ENCODE measurements around the gene ATP11A.
"Not testable (repeated sequence)": the region's sequence is repeated elsewhere in the genome, so short reads cannot be mapped to it uniquely, and the experiment has no call there.

Gene ATP11A

DNA sequence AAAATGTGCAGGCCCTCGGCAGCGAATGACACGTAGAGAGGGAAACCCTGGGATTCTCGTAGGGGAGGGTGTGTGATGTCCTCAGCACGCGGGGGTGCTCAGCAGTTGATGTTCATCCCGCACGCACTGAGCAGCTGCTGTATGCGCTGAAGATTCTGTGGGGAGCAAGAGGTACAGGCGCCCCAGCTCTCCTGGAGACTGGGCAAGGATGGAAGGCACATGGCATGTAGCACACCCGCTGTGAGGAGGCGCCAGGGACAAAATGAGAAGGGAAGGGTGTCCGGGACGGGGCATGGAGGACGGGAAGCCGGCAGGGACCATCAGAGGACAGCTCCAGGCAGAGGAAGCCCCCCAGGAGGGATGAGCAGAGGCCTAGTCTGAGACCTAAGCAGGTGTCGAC, 15.4 kb downstream of the ATP11A start:
- Histone ChIP-seq H3K9ac (ENCODE audit: low read depth, low read length) (no peak overlapping the region; the same call in 1 of the 2 replicates), H3K27me3 (ENCODE audit: insufficient read depth, low read length) (no peaks in the 10 kb centered on the region), H3K4me3 (ENCODE audit: low read length) (no peak overlapping the region), H3K36me3 (ENCODE audit: insufficient read depth, low read depth, low read length) (no peaks in the 10 kb centered on the region), H3K27ac (ENCODE audit: low read length) (no peak overlapping the region), H3K4me1 (ENCODE audit: insufficient read depth, low read length) (peaks cover 31% of the 10 kb centered on the region), H3K9me3 (ENCODE audit: insufficient read depth, low read depth, low read length) (no peaks in the 10 kb centered on the region)

DNA sequence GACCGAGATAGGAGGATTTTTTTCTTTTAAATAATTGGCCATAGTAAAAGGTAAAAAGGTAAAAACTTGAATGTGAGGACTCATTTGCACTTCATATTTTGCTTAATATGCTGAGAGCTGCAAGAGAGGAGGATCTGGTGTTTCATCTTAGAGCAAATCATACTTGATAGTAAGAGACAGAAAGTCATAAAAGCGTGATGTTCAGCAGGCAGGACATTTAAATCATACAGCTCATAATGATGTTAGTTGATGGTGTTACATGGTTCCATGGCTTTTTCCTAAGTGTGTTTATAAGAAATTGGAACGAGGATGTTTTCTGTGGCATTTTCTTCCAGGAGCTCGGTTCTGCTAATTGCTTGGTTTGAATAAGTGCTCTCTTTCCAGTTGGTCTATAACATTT, 16.3 kb downstream of the ATP11A start:
- Histone ChIP-seq H3K9me3 (ENCODE audit: insufficient read depth, low read depth, low read length) (no peaks in the 10 kb centered on the region), H3K4me1 (ENCODE audit: insufficient read depth, low read length) (peaks cover 31% of the 10 kb centered on the region), H3K27me3 (ENCODE audit: insufficient read depth, low read length) (no peaks in the 10 kb centered on the region), H3K36me3 (ENCODE audit: insufficient read depth, low read depth, low read length) (no peaks in the 10 kb centered on the region), H3K27ac (ENCODE audit: low read length) (no peak overlapping the region), H3K9ac (ENCODE audit: low read depth, low read length) (no peak overlapping the region), H3K4me3 (ENCODE audit: low read length) (no peak overlapping the region)

DNA sequence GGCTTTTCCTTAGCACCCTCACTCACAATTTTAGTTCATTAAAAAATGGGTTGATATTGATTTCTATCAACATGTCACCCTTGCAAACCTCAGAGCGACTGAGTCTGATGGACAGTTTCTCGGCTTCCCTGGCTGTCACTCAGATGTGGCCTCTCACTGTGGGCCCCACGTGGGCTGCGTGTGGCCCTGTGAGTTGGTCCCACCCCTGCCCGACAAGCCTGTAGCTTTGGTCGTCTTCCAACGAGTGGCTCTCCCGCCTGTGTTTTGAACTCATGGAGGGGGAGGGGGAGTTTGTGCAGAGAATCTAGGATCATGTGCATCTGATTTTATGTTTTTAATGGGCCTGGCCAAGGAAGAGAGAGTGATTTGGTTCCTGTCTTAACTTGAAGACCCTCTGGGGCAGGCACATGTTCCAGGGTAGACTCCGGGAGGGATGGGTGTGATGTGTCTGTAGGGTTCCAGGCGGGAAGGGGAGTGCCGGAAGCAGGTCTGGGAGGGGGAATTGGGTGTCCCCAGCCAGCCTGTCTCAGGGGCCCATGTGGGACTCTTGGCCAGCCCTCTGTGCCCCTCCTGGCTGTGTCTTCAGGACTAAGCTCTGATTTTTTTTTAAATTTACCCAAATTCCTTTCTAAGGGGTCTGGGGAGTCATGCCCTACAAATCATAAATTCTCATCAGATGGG, 18.9 kb downstream of the ATP11A start:
- Histone ChIP-seq H3K27ac (ENCODE audit: low read length) (no peak overlapping the region), H3K4me3 (ENCODE audit: low read length) (no peak overlapping the region), H3K36me3 (ENCODE audit: insufficient read depth, low read depth, low read length) (no peaks in the 10 kb centered on the region), H3K9me3 (ENCODE audit: insufficient read depth, low read depth, low read length) (no peaks in the 10 kb centered on the region), H3K9ac (ENCODE audit: low read depth, low read length) (no peak overlapping the region), H3K4me1 (ENCODE audit: insufficient read depth, low read length) (peaks cover 27% of the 10 kb centered on the region), H3K27me3 (ENCODE audit: insufficient read depth, low read length) (no peaks in the 10 kb centered on the region)

- not testable (repeated sequence) for H3K27ac ChIP-seq (ENCODE audit: low read length); H3K36me3 ChIP-seq (ENCODE audit: insufficient read depth, low read depth, low read length); H3K4me3 ChIP-seq (ENCODE audit: low read length); H3K9me3 ChIP-seq (ENCODE audit: insufficient read depth, low read depth, low read length); H3K27me3 ChIP-seq (ENCODE audit: insufficient read depth, low read length); H3K9ac ChIP-seq (ENCODE audit: low read depth, low read length)
- H3K4me1 ChIP-seq (ENCODE audit: insufficient read depth, low read length) = peaks cover 21% of the 10 kb centered on the region
Observed at GRCh38 chr13:112709316-112709715, 19.5 kb downstream of the ATP11A start.

- Histone ChIP-seq H3K27me3 (ENCODE audit: insufficient read depth, low read length) (no peaks in the 10 kb centered on the region), H3K9ac (ENCODE audit: low read depth, low read length) (no peak overlapping the region), H3K27ac (ENCODE audit: low read length) (no peak overlapping the region), H3K36me3 (ENCODE audit: insufficient read depth, low read depth, low read length) (no peaks in the 10 kb centered on the region), H3K4me1 (ENCODE audit: insufficient read depth, low read length) (peaks cover 19% of the 10 kb centered on the region), H3K4me3 (ENCODE audit: low read length) (no peak overlapping the region), H3K9me3 (ENCODE audit: insufficient read depth, low read depth, low read length) (no peaks in the 10 kb centered on the region)
Observed at GRCh38 chr13:112709825-112710783, 20.3 kb downstream of the ATP11A start.

- H3K27ac ChIP-seq (ENCODE audit: low read length) = peak overlapping the region; percentile 9
- H3K9me3 ChIP-seq (ENCODE audit: insufficient read depth, low read depth, low read length) = no peaks in the 10 kb centered on the region
- H3K4me1 ChIP-seq (ENCODE audit: insufficient read depth, low read length) = peaks cover 20% of the 10 kb centered on the region
- peak overlapping the region; percentile 51; the same call in 1 of the 2 replicates for H3K4me3 ChIP-seq (ENCODE audit: low read length)
- H3K27me3 ChIP-seq (ENCODE audit: insufficient read depth, low read length) = no peaks in the 10 kb centered on the region
- no peaks in the 10 kb centered on the region for H3K36me3 ChIP-seq (ENCODE audit: insufficient read depth, low read depth, low read length)
- peak overlapping the region; percentile 64; the same call in 1 of the 2 replicates for H3K9ac ChIP-seq (ENCODE audit: low read depth, low read length)
Observed at GRCh38 chr13:112710855-112711527, 21.2 kb downstream of the ATP11A start.

DNA sequence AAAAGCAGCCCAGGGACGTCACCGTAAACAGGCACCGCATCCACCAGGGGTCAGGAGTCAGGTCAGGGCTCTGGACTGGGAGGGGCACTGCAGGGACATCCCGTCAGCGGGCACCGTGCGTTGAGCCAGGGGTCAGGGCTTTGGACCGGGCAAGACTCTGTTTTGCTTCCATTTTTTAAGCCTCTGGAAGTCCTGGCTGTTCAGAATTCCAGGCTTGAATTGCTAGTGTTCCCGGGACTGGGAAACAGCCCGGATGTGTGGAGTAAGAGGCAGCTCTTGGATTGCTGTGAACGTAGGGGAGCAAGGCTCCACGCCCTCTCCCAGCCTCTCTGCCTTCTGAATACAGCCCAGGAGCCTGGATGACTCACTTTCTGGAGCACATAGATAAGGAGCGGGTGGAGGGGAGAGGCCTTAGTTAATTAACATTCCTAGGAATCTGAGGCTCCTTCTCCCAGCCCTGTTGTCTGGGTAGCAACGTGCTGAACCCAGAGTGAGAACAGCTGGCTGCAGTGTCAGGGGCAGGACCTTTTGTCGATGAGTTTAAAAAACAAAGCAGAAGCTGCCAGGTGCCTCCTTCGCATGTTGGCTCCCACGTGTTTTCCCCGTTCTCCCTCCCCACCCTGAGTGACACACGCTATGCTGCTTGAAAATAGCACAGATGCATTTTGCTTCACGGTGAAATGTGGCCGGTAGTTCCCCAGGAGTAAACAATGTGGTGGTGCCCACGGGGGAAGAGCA, 21.9 kb downstream of the ATP11A start:
- Histone ChIP-seq H3K9me3 (ENCODE audit: insufficient read depth, low read depth, low read length) (no peaks in the 10 kb centered on the region), H3K4me3 (ENCODE audit: low read length) (peak overlapping the region; percentile 51; the same call in 1 of the 2 replicates), H3K27ac (ENCODE audit: low read length) (peak overlapping the region; percentile 81), H3K36me3 (ENCODE audit: insufficient read depth, low read depth, low read length) (no peaks in the 10 kb centered on the region), H3K4me1 (ENCODE audit: insufficient read depth, low read length) (peaks cover 20% of the 10 kb centered on the region), H3K27me3 (ENCODE audit: insufficient read depth, low read length) (no peaks in the 10 kb centered on the region), H3K9ac (ENCODE audit: low read depth, low read length) (peak overlapping the region; percentile 64; the same call in 1 of the 2 replicates)

DNA sequence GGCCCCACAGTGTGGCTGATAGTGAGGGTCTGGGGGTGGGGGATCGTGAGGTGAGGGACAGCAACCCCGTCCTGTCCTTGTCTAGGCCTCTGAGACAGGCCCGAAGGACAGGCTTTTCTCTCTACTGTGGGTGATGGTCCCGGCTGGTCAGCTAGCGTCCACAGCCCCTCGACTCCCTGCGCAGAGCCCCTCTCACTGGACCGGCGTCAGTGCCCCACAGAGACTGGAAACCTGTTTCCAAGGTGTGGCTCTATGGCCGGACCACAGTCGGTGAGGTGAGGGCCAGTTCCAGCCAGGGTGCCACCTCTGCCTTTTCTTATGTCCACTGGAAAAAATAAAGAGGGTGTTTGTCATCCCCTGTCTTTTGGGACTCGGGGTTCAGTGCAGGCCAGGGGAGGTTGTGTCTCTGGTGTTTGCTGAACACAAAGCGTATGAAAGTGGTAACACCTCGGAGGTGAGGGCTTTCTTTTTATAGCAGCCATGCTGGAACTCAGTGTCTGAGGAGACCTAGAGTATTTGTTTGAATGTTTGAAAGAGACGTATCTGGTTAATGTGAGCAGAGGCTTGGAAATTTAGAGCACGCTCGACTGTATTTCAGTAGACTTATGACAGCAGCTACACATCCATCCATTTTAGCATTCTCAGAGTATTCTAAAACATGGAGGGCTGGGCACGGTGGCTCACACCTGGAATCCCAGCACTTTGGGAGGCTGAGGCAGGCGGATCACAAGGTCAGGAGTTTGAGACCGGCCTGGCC, 22.8 kb downstream of the ATP11A start:
- Histone ChIP-seq H3K27ac (ENCODE audit: low read length) (peak overlapping the region; percentile 81), H3K9ac (ENCODE audit: low read depth, low read length) (peak overlapping the region; percentile 64; the same call in 1 of the 2 replicates), H3K4me1 (ENCODE audit: insufficient read depth, low read length) (peaks cover 20% of the 10 kb centered on the region), H3K9me3 (ENCODE audit: insufficient read depth, low read depth, low read length) (no peaks in the 10 kb centered on the region), H3K27me3 (ENCODE audit: insufficient read depth, low read length) (no peaks in the 10 kb centered on the region), H3K36me3 (ENCODE audit: insufficient read depth, low read depth, low read length) (no peaks in the 10 kb centered on the region), H3K4me3 (ENCODE audit: low read length) (peak overlapping the region; percentile 51; the same call in 1 of the 2 replicates)

GRCh38 chr13:112713517-112714253, 23.8 kb downstream of the ATP11A start:
- H3K4me3 ChIP-seq (ENCODE audit: low read length) = no peak overlapping the region
- no peak overlapping the region for H3K9ac ChIP-seq (ENCODE audit: low read depth, low read length)
- no peaks in the 10 kb centered on the region for H3K36me3 ChIP-seq (ENCODE audit: insufficient read depth, low read depth, low read length)
- peak overlapping the region; percentile 62 for H3K27ac ChIP-seq (ENCODE audit: low read length)
- no peaks in the 10 kb centered on the region for H3K27me3 ChIP-seq (ENCODE audit: insufficient read depth, low read length)
- H3K4me1 ChIP-seq (ENCODE audit: insufficient read depth, low read length) = peaks cover 24% of the 10 kb centered on the region
- H3K9me3 ChIP-seq (ENCODE audit: insufficient read depth, low read depth, low read length) = no peaks in the 10 kb centered on the region
